CD4-positive, alpha-beta T cell treated with Interleukin-12 subunit alpha and Interleukin-12 subunit beta, for 1 hour (primary cell): ENCODE data around the gene DDX53.

Source experiments
- DNase-seq: peaks from one replicate; pipeline ENCODE4 v3.0.0-alpha.2; 2020

DDX53 gene

DNA sequence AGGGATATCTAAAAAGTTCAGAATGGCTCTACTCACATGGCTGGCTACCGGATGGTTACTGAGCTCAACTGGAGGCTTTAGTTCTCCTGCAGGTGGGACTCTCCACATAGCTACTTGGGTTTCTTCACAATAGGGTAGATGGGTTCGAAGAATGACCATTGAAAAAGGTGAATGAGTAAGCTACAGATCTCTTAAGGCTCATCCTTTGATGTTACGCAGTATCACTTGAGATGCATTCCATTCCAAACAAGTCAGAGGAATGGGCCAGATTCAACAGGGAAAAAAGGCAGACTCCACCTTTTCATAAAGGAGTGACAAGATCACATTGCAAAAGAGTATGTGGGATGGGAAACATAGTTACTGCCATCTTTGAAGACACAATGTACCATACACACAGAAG lies 52.6 kb downstream of the DDX53 start:
- DNase-seq, result no peak
